Heart left ventricle (tissue), 13 donors: Measurements from ENCODE around the gene CYSRT1.

Experiments
- CTCF ChIP-seq, 12 donors: fragments of 200-600 bp; sonication (generic) in 4 of 12; IDR thresholded peaks; one replicate each; pipeline versions ENCODE4 v1.5.0 to v1.8.0; 2018 to 2022; ENCODE audit warnings: antibody characterized with exemption in 12 of 12, mild to moderate bottlenecking in 5 of 12
- POLR2A ChIP-seq, 2 donors: fragments of 450-650 bp; IDR thresholded peaks; one replicate each; pipeline ENCODE4 v1.6.1; 2017; ENCODE audit warnings: antibody characterized with exemption in 2 of 2, mild to moderate bottlenecking in 2 of 2, moderate library complexity in 2 of 2
- donor health status: ischemic (EF 13 %, LVEDD 7.1; RV severe dilation, severe dysfunction).
- donor health status: DM: no; HTN: yes; CAD: no.
- donor health status: DM: no; HTN: no; CAD: no.
- donor health status: ischemic (EF 25% LVEDD 6.9; RV normal size, moderate dysfunction).
- donor health status: ischemic (EF 25% LVEDD 5.7; RV mildly dilated, moderate dysfunction).
- donor health status: ischemic (EF 35%, LVEDD 5.7; RV mildly dilated, moderate dysfunction).
- donor health status: nonischemic (EF 11% LVEDD 7.7; RV severe dilation, severe dysfunction).
- donor health status: DM: yes; HTN: yes; CAD: no.
- donor health status: PGD.
- donor health status: ischemic (EF 29% LVEDD 5.4; RV normal size, mild dysfunction).
- donor health status: nonischemic (EF 23%, LVEDD 6.1; RV moderate dilation, normal function).

GRCh38 chr9:137253717-137254623 is 29.0 kb downstream of the CYSRT1 start:
- TF ChIP-seq CTCF (IDR thresholded peaks at IDR 0.05) (no peak), POLR2A (IDR thresholded peaks at IDR 0.05) (no peak)
